ENCODE results near the gene SEMA3G. TPM values are rescaled to one million over a fixed set of nuclear protein-coding genes. Genes with fewer than 3 reads are reported as not detected.

SEMA3G gene
- total RNA-seq, 2 donors from 2014 or later = 0.16 to 0.36 TPM

GRCh38 chr3:52393959-52394670, 50.8 kb downstream of the SEMA3G start:
- no peak for DNase-seq
- Mint-ChIP-seq H3K9me3 (no peaks in the 10 kb centered on the region), H3K4me3 (no peak overlapping the region), H3K36me3 (ENCODE audit: insufficient read depth in 2 of 2) (peaks cover 0 to 2% of the 10 kb centered on the region in 2 donors), H3K27ac (peak overlapping the region; percentile 30), H3K4me1 (ENCODE audit: low read depth) (no peaks in the 10 kb centered on the region), H3K27me3 (ENCODE audit: low read depth) (no peaks in the 10 kb centered on the region)
- no peak for ATAC-seq (replicated peaks in 1 of 2)

GRCh38 chr3:52393131-52393807, 51.6 kb downstream of the SEMA3G start:
- Mint-ChIP-seq H3K4me1 (ENCODE audit: low read depth) (no peaks in the 10 kb centered on the region), H3K36me3 (ENCODE audit: insufficient read depth in 2 of 2) (peaks cover 0 to 2% of the 10 kb centered on the region in 2 donors), H3K27ac (no peak overlapping the region), H3K9me3 (no peaks in the 10 kb centered on the region), H3K4me3 (no peak overlapping the region), H3K27me3 (ENCODE audit: low read depth) (no peaks in the 10 kb centered on the region)
- no peak for DNase-seq
- no peak for ATAC-seq (replicated peaks in 1 of 2)

GRCh38 chr3:52392216-52392930, 52.5 kb downstream of the SEMA3G start:
- Mint-ChIP-seq H3K27me3 (ENCODE audit: low read depth) (no peaks in the 10 kb centered on the region), H3K4me1 (ENCODE audit: low read depth) (no peaks in the 10 kb centered on the region), H3K36me3 (ENCODE audit: insufficient read depth in 2 of 2) (peaks cover 0 to 2% of the 10 kb centered on the region in 2 donors), H3K9me3 (no peaks in the 10 kb centered on the region), H3K27ac (no peak overlapping the region), H3K4me3 (no peak overlapping the region)
- no peak for DNase-seq
- ATAC-seq (replicated peaks in 1 of 2) = no peak

- no peaks in the 10 kb centered on the region for H3K4me1 Mint-ChIP-seq (ENCODE audit: low read depth)
- peaks cover 0 to 2% of the 10 kb centered on the region in 2 donors for H3K36me3 Mint-ChIP-seq (ENCODE audit: insufficient read depth in 2 of 2)
- no peaks in the 10 kb centered on the region for H3K9me3 Mint-ChIP-seq
- H3K4me3 Mint-ChIP-seq = no peak overlapping the region
- no peak for DNase-seq
- H3K27ac Mint-ChIP-seq = no peak overlapping the region
- no peak for ATAC-seq (replicated peaks in 1 of 2)
- H3K27me3 Mint-ChIP-seq (ENCODE audit: low read depth) = no peaks in the 10 kb centered on the region
Observed at GRCh38 chr3:52391096-52391495, 53.8 kb downstream of the SEMA3G start.

- no peak for DNase-seq
- no peak overlapping the region for H3K27ac Mint-ChIP-seq
- H3K4me1 Mint-ChIP-seq (ENCODE audit: low read depth) = no peaks in the 10 kb centered on the region
- H3K9me3 Mint-ChIP-seq = no peaks in the 10 kb centered on the region
- no peak overlapping the region for H3K4me3 Mint-ChIP-seq
- no peaks in the 10 kb centered on the region for H3K27me3 Mint-ChIP-seq (ENCODE audit: low read depth)
- ATAC-seq (replicated peaks in 1 of 2) = no peak
- peaks cover 0 to 2% of the 10 kb centered on the region in 2 donors for H3K36me3 Mint-ChIP-seq (ENCODE audit: insufficient read depth in 2 of 2)
Observed at GRCh38 chr3:52388933-52389332, 56.0 kb downstream of the SEMA3G start.

GRCh38 chr3:52388348-52388821, 56.5 kb downstream of the SEMA3G start:
- H3K4me3 Mint-ChIP-seq = no peak overlapping the region
- H3K27me3 Mint-ChIP-seq (ENCODE audit: low read depth) = no peaks in the 10 kb centered on the region
- no peaks in the 10 kb centered on the region for H3K4me1 Mint-ChIP-seq (ENCODE audit: low read depth)
- H3K9me3 Mint-ChIP-seq = no peaks in the 10 kb centered on the region
- peaks cover 0 to 2% of the 10 kb centered on the region in 2 donors for H3K36me3 Mint-ChIP-seq (ENCODE audit: insufficient read depth in 2 of 2)
- no peak overlapping the region for H3K27ac Mint-ChIP-seq
- no peak for ATAC-seq (replicated peaks in 1 of 2)
- no peak for DNase-seq

GRCh38 chr3:52387481-52387880, 57.4 kb downstream of the SEMA3G start:
- no peak overlapping the region for H3K27ac Mint-ChIP-seq
- no peaks in the 10 kb centered on the region for H3K4me1 Mint-ChIP-seq (ENCODE audit: low read depth)
- H3K9me3 Mint-ChIP-seq = no peaks in the 10 kb centered on the region
- H3K4me3 Mint-ChIP-seq = no peak overlapping the region
- no peaks in the 10 kb centered on the region for H3K27me3 Mint-ChIP-seq (ENCODE audit: low read depth)
- DNase-seq (no peak), ATAC-seq (replicated peaks in 1 of 2) (no peak)
- no peaks in the 10 kb centered on the region for H3K36me3 Mint-ChIP-seq (ENCODE audit: insufficient read depth in 2 of 2)

GRCh38 chr3:52385157-52385556, 59.7 kb downstream of the SEMA3G start:
- no peaks in the 10 kb centered on the region for H3K4me1 Mint-ChIP-seq (ENCODE audit: low read depth)
- no peak overlapping the region for H3K4me3 Mint-ChIP-seq
- no peaks in the 10 kb centered on the region for H3K36me3 Mint-ChIP-seq (ENCODE audit: insufficient read depth in 2 of 2)
- no peak overlapping the region for H3K27ac Mint-ChIP-seq
- no peaks in the 10 kb centered on the region for H3K9me3 Mint-ChIP-seq
- no peaks in the 10 kb centered on the region for H3K27me3 Mint-ChIP-seq (ENCODE audit: low read depth)
- ATAC-seq (replicated peaks in 1 of 2) = peak; percentile 30 to 37
- DNase-seq = peak; percentile 21 to 42

GRCh38 chr3:52384019-52384761, 60.7 kb downstream of the SEMA3G start:
- Mint-ChIP-seq H3K4me1 (ENCODE audit: low read depth) (no peaks in the 10 kb centered on the region), H3K27me3 (ENCODE audit: low read depth) (no peaks in the 10 kb centered on the region), H3K4me3 (no peak overlapping the region), H3K27ac (no peak overlapping the region), H3K36me3 (ENCODE audit: insufficient read depth in 2 of 2) (no peaks in the 10 kb centered on the region), H3K9me3 (no peaks in the 10 kb centered on the region)
- no peak for DNase-seq
- ATAC-seq (replicated peaks in 1 of 2) = no peak

GRCh38 chr3:52383446-52383845, 61.5 kb downstream of the SEMA3G start:
- no peaks in the 10 kb centered on the region for H3K36me3 Mint-ChIP-seq (ENCODE audit: insufficient read depth in 2 of 2)
- H3K4me1 Mint-ChIP-seq (ENCODE audit: low read depth) = no peaks in the 10 kb centered on the region
- no peaks in the 10 kb centered on the region for H3K9me3 Mint-ChIP-seq
- no peak overlapping the region for H3K27ac Mint-ChIP-seq
- DNase-seq (no peak), ATAC-seq (replicated peaks in 1 of 2) (no peak)
- H3K4me3 Mint-ChIP-seq = no peak overlapping the region
- no peaks in the 10 kb centered on the region for H3K27me3 Mint-ChIP-seq (ENCODE audit: low read depth)
